Pancreas (tissue), 10 donors: ENCODE results near the gene TPCN2. TPM values are rescaled to one million over a fixed set of nuclear protein-coding genes. Genes with fewer than 3 reads are reported as not detected.

Source experiments
- ATAC-seq, 4 donors: fragments of 200-7000 bp; cut with Tn5 transposase; one replicate each; pipeline versions ENCODE4 v1.8.0 to v1.9.1; 2020; ENCODE audit warnings: mild to moderate bottlenecking in 4 of 4, moderate library complexity in 4 of 4
- DNase-seq, 6 donors: peaks; one replicate each; pipeline ENCODE4 v3.0.0-alpha.2; 2020
- FAIRE-seq: peaks from 2 replicates; lab custom pipeline; 2012; peaks lifted over from hg19 to GRCh38; lab: Jason Lieb, UNC
- H3K27ac ChIP-seq, 4 donors: fragments of 200-600 bp; sonication (generic); 1 replicate in 3 of 4; 2 replicates in 1 of 4; pipeline versions ENCODE4 v1.5.0 to v1.8.0; 2020
- H3K27me3 ChIP-seq, 4 donors: fragments of 200-600 bp; one replicate each; pipeline ENCODE4 v1.8.0; 2021
- H3K36me3 ChIP-seq, 3 donors: fragments of 200-600 bp; sonication (generic) in 1 of 3; one replicate each; pipeline versions ENCODE4 v1.5.0 to v1.8.0; 2020 to 2021
- H3K4me1 ChIP-seq, 3 donors: fragments of 200-600 bp; one replicate each; pipeline ENCODE4 v1.8.0; 2021
- H3K4me3 ChIP-seq, 4 donors: fragments of 200-600 bp; sonication (generic) in 2 of 4; one replicate each; pipeline versions ENCODE4 v1.5.0 to v1.8.0; 2020 to 2021
- H3K9me3 ChIP-seq, 4 donors: fragments of 200-600 bp; one replicate each; pipeline ENCODE4 v1.8.0; 2021
- CTCF ChIP-seq, 4 donors: fragments of 200-600 bp; sonication (generic) in 3 of 4; IDR thresholded peaks; one replicate each; pipeline versions ENCODE4 v1.5.0 to v1.8.0; 2021; ENCODE audit warnings: antibody characterized with exemption in 4 of 4
- WGBS, 2 donors: extraction: QIAGEN DNeasy Blood & Tissue Kit; methylation state at CpG; one replicate each; pipeline ENCODE4 v1.1.7; 2013; 5-methylcytosine and 5-hydroxymethylcytosine counted together
- intact Hi-C, 3 donors: fragments of 100-400 bp; cut with DNase I; formaldehyde crosslinking; loops; one replicate each; pipeline versions ENCODE4 v1.11.1 to v1.14.2; 2022
- polyA plus RNA-seq, 2 donors: library from polyadenylated mRNA; stranded (reverse); fragments of 200-250 nt; gene quantifications; one replicate each; pipeline ENCODE4 v1.2.3, GENCODE V29; 2013
- total RNA-seq, 6 donors: library from RNA; stranded (reverse); fragmentation: NEBNext Ultra II Directional in 4 of 6; extraction: Animal tissue kit (Norgen Biotek cat#: 25700) in 4 of 6; gene quantifications; one replicate each; pipeline versions ENCODE4 v1.2.1 to v1.2.4, GENCODE V29; 2021 to 2023
- donor health status: healthy with polysubstance abuse.
- donor health status: DM: no; HTN: no; CAD: no; lungs with moderate emphysema.
- donor health status: DM: no; HTN: no; CAD: no.
- donor health status: control.
- donor health status: control.
- donor health status: Bipolar disorder and iron deficiency.
- donor health status: DM: yes; HTN: yes; CAD: no.
- donor health status: DM: no; HTN: no; CAD: no.
- donor health status: DM: no; HTN: no; CAD: no.
- donor health status: DM: yes; HTN: yes; CAD: no.

Gene TPCN2
- total and polyA plus RNA-seq, 8 donors: 5.6 to 13.5 (median 9.9) TPM

- Histone ChIP-seq H3K4me3 (no peak overlapping the region), H3K9me3 (no peaks in the 10 kb centered on the region), H3K36me3 (no peaks in the 10 kb centered on the region), H3K27me3 (no peaks in the 10 kb centered on the region), H3K4me1 (no peaks in the 10 kb centered on the region), H3K27ac (no peak overlapping the region)
- TF ChIP-seq CTCF (IDR thresholded peaks at IDR 0.05): no peak
- DNase-seq (no peak), FAIRE-seq (no peak), ATAC-seq (no peak)
- 72 to 80% methylated on average over 4 of the region's 4 CpGs for WGBS, 2 donors
- intact Hi-C loops: no loop called here
Measured at GRCh38 chr11:69040581-69041260, 8.0 kb upstream of the TPCN2 start.

- Histone ChIP-seq H3K4me1 (no peaks in the 10 kb centered on the region), H3K4me3 (no peak overlapping the region), H3K9me3 (no peaks in the 10 kb centered on the region), H3K27ac (no peak overlapping the region), H3K36me3 (no peaks in the 10 kb centered on the region), H3K27me3 (no peaks in the 10 kb centered on the region)
- intact Hi-C loops: no loop called here
- no peak for TF ChIP-seq CTCF (IDR thresholded peaks at IDR 0.05)
- ATAC-seq (no peak), FAIRE-seq (no peak), DNase-seq (no peak)
- WGBS, 2 donors: 47 to 51% methylated on average over 2 of the region's 2 CpGs
Measured at GRCh38 chr11:69041516-69041915, 7.2 kb upstream of the TPCN2 start.

DNA sequence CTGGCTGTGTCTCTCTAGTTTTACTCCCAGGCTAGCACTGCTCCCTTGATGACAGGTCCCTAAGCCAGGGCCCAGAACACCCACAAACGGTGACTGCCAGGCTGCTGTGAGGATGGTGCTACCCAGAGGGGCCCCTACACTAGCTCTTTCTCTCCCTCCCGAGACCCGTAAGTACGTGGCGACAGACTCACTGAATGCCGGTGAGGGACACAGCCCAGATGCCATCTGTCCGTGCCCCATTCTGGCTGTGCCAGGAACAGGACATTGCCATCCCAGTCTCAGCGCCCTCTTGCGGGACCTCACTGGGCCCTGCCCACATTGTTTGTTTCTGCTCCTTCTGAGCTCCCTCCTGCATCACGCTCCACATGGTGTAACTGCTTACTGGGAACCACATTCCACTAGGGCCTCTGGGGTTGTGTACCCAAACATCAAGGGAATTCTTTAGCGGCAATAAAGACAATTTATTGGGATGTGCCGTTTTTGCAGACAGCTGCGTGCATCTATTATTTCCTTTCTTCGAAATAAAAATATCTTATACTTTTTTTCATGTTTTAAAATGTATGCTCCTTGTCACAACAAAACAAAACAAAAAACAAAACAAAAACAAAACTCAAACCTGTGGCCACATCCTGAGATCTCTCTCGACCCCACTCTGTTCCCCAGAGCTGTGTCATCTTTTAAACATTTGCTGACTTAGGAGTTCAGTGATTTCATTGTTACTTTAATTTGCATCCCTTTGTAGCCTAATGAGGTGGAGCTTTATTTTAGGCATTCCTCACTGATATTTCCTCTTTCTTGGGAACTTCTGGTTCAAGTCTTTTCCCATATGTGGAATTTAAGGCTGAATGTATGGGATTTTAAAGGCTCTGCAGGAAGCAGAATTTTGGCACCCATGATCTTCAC, 4.4 kb upstream of the TPCN2 start:
- no peak for FAIRE-seq
- peak in 2 of 4 donors; percentile 23 to 32 for TF ChIP-seq CTCF (IDR thresholded peaks at IDR 0.05)
- H3K27me3 ChIP-seq: no peaks in the 10 kb centered on the region
- peak; percentile 47 to 69 (median 68) for ATAC-seq
- 15 to 24% methylated on average over 15 of the region's 15 CpGs for WGBS, 2 donors
- H3K4me1 ChIP-seq: peaks cover 0 to under 1% (median 0%) of the 10 kb centered on the region in 3 donors
- H3K27ac ChIP-seq: no peak overlapping the region
- peak; percentile 49 to 84 (median 70) for DNase-seq
- H3K9me3 ChIP-seq: no peaks in the 10 kb centered on the region
- intact Hi-C loops: no loop called here
- H3K4me3 ChIP-seq: no peak overlapping the region
- H3K36me3 ChIP-seq: no peaks in the 10 kb centered on the region

- Histone ChIP-seq H3K27me3 (no peaks in the 10 kb centered on the region), H3K36me3 (no peaks in the 10 kb centered on the region), H3K4me3 (peak overlapping the region in 3 of 4 donors; percentile 81 to 96 (median 89)), H3K4me1 (peaks cover 0 to 7% (median 4%) of the 10 kb centered on the region in 3 donors), H3K9me3 (no peaks in the 10 kb centered on the region), H3K27ac (peak overlapping the region in 1 of 4 donors; percentile 58)
- TF ChIP-seq CTCF (IDR thresholded peaks at IDR 0.05): no peak
- intact Hi-C loops: no loop called here
- WGBS, 2 donors: 30 to 33% methylated on average over 11 of the region's 11 CpGs
- FAIRE-seq (no peak), ATAC-seq (no peak), DNase-seq (no peak)
Measured at GRCh38 chr11:69048031-69048693, 570 bp upstream of the TPCN2 start.
